Eye (tissue), 1 donor: Measurements from ENCODE around the gene TRABD2A.

Source experiments
- DNase-seq: peaks from one replicate; pipeline ENCODE4 v3.0.0-alpha.2; 2015

Gene TRABD2A

DNA sequence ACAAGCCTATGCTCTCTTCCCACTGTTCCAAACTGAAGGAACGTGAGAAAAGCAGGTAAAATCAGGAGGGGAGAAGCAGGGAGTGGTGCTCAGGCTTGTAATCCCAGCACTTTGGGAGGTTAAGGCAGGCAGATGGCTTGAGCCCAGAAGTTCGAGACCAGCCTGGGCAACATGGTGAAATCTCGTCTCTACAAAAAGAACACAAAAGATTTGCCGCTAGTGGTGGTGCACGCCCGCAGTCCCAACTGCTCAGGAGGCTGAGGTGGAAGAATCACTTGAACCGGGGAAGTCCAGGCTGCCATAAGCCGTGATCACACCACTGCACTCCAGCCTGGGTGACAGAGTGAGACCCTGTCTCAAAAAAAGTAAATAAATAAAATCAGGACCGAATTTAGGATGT, 23.3 kb upstream of the TRABD2A start:
- DNase-seq: no peak

DNA sequence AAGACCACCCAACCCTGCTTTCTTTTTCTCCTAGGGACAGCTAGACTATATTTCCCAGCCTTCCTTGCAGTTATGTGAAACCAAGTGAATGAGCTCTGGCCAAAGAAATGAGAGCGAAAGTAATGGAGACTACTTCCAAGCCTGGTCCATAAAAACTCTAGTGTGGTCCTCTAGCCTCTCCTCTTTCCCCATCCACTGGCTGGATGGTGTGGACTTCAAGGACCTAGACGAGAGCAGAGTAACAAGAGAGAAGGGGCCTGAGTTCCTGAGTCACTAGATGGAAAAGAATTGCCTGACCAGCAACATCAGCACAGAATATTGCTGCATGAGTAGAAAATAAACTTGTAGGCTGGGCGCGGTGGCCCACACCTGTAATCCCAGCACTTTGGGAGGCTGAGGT, 21.6 kb upstream of the TRABD2A start:
- DNase-seq: no peak

DNA sequence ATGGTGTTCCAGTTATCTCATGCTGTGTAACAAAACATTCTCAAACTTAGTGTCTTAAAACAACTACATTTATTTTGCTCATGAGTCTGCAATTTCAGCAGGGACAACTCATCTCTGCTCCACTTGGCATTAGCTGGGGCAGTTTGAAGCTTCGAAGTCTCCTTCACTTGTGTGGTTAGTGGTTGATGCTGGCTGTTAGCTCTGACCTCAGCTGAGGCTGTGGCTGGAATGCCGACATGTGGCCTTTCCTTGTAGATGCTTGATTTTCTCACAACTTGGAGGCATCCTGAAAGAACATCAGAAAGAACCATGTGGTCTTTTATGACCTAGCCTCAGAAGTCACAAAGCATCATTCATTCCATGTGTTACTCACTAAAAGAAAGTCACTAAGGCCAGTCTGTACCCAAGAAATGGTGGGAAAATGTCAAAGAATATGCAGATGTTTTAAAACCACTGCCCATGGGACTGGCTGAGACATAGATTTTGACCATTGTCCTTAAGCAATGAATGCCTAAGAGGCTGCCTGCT, 20.8 kb upstream of the TRABD2A start:
- no peak for DNase-seq

DNA sequence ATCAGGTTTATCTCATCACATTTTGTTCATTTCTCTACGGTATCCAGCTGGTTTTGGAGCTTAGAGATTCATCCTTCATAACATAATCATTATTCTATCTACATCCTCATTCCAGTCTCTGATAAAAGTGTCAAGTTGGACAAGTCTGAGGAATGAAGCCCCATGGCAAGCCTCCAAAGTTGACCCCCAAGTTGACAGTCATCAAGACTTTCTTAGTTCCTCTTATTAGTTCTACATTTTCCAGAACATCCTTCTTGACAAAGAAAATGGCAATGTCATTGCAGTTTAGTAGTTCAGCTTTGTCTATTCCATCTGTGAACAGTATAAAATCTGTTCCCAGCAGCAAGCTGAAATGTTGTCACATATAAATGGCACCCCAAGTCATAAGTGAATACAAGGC, 20.1 kb upstream of the TRABD2A start:
- DNase-seq: no peak

DNA sequence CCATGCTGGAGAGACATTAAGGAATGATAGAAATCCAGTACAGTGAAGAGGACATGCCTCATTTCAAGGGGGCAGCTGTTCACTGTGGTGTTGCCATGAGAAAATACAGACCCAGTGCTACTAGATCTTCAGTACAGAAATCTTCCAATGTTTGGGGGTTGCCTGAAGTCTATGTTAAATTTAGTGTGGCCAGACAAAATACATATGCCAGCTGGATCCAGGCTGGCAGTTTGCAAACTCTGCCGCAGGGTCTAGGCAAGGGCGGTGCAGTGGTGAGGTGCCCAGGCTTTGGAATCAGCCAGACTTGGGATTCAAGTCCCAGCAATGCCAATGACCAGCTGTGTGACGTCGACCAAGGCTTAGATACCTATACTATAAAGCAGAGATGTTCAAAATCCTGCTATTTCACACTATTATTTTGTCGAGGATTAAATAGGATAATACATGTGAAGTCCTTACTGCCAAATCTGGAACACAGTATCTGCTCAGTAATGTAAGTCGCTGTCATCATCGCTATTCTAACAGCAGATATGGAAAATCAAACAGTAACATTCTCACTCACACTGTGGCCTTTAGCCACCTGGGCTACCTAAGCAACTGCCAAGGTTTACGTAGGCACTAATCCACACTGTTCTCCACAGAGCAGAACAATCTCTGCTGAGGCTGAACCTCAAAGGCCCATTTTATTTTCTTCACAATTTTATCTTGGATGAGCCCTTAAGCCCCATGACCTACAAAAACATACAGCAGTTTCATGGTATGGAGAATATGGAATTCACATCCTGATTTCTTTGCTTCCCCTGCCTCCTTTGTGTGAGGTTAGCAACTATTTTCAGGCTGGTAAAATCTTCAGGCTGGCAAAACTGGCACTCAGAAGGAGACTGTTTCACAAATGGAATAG, 18.7 kb upstream of the TRABD2A start:
- no peak for DNase-seq

DNA sequence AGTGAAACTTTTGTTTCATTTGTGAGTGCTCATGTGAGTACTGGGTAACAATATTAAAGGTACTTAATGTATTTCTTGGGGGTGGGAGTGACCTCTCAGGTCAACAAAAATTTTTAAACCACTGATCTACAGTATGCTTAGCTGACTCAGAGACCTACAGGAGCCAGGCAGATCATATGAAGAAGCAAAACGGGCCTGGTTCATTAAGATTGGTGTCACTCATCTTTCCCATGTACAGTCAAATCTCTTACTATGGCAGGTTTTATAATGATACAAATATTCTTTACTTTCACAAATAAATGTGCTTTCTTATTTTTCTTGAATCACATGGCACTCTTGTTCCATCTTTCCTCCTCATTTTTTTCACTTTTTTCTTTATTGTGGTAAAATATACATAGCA, 16.9 kb upstream of the TRABD2A start:
- no peak for DNase-seq

DNA sequence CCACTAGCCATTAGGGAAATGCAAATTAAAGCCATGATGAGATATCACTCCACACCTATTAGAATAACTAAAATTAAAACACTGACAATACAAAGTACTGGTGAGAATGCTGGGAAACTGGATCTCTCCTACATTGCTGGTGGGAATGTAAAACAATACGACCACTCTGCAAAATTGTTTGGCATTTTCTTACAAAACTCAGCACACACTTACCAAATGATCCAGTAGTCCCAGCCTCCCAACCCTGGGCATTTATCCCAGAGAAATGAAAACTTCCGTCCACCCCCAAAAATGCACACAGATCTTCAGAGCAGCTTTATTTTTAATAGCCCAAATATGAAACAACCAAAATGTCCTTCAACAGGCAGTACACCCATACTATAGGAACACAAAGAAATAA, 15.7 kb upstream of the TRABD2A start:
- DNase-seq: no peak

DNA sequence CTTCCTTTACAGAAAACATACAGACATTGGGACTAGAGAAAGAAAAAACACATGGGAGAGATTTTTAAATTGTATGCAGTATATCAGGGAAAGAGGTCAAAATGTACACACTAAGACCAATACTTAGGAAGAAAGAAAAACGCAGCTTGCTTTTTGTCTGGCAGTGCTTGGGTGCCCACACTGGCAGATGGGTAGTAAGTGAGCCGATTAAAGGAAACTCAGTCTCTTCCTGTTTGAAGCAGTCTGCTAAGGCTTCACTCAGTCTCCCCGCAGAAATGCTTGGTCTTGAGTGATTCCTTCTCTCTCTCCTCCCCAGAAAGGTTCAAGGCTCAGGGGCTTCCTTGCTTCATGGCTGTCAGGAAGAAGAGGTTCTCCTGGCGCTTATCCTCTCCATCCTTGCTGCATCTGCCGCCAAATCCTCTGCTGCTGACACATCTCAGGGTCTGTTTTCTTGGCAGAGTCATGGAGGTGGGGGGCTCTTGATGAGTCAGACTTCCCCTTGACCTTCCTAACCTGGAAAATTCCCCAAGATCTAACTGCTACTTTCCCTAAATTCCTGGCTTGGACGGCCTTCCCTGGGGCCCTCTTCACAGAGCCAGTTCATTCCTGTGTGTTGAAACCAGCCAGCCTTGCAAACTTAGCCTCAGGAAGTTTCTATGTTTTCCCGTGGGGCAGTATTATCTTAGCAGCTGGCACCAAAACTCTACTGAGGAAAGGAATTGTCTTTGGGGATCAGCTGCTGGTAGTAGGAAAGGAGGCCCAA, 14.1 kb upstream of the TRABD2A start:
- no peak for DNase-seq

DNA sequence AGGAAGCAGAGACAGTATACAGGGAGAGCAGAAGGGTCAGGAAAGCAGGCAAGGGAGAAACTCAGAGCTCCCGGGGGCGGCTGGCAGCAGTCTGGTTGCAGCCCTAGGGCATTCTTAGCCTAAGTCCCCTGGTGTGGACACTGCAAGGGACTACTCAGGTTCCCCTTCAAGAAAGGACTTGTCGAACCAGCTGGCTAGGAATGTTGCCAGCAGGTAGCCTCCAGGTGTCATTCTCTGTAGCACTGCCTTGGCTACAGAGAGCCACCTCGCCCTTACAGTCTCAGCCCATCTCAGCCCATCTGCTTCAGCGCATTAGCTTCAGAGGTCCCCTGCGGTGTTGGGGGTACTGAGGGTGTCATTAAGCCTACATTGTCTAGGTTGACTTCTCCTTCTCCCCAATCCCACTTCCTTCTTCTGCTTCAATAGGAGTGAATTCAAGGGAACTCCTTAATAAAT, 13.3 kb upstream of the TRABD2A start:
- no peak for DNase-seq

DNA sequence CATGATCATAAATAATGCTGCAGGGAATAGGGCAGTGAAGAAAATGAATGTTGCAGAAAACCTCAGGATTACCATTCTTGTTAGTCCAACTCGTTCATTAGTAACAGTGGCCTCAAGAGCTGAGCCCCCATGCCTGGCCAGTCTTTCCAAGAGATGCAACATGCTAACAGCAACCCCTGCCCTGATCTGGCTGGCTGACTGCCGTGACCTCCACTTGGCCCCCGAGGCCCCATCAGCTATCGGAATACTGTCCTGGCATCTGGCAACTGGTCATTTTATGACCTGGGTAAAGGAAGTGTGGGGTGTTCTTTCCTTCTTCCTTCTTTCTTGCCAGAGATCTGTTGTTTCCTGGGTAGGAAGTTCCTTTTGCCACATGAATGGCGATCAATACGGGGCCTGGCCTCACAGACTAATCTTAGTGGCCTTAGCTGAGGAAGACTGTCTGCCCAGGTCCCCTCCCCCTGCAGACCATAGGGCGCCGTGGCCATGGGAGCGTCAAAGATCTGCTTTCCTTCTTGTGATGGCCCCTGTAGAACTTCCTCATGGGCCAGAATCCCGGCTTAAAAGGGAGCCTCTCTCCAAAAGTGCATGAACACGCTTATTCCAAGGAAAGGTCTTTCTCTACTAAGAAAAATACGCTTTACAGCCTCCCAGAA, 10.6 kb upstream of the TRABD2A start:
- no peak for DNase-seq

DNA sequence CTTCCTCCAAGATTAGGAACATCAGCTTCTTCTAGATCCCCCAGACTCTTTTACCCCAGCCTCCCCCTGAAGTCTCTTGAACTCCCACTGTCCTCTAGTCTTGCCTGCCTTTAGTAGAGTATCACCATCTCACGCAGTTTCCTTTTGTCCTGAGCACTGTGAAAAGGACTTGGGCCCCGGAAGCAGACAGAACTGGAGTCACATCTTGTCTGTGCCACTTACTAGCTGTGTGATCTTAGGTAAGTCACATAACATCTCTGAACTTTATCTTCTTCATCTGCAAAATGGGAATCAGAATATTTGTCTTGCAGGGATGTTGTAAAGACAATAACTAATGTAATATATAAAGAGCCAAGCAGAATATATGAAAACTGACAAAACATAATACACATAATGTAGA, 8.4 kb upstream of the TRABD2A start:
- DNase-seq: no peak

DNA sequence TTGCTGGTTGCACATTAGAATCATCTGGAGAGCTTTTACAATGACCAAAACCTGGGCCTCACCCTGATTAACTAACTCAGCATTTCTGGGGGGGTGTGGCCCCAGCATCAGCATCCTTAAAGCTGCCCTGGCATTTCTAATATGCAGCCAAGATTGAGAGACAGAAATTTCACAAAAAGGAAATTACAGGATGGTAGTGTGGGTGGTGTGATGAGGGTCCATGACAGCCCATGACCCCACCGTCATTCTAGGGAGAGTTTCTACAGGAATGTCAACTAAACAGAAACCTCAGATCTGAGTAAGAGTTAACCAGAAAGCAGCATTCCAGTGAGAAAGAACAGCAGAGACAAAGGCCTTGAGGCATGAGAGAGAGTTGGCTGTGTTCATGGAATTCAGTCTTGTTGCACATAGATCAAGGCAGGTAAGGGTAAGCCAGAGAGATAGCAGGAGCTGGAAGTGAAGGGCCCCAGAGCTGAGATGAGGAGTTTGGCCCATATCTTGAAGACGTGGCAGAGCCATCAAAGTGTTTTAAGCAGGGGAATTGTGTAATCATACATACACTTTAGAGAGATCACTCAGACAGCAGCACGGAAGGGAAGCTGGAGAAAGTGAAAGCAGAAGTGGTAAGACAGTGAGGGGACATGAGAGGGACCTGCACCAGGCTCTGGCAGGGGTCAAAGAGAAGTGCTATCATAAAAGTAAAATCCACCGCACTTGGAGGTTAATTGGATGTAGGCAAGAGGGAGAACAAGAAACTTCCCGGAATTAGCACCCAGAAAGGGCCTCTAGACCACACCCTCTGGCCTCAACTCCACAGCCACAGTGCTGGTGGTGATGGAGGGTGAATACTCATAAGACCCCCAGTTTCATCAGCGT, 7.8 kb upstream of the TRABD2A start:
- no peak for DNase-seq

DNA sequence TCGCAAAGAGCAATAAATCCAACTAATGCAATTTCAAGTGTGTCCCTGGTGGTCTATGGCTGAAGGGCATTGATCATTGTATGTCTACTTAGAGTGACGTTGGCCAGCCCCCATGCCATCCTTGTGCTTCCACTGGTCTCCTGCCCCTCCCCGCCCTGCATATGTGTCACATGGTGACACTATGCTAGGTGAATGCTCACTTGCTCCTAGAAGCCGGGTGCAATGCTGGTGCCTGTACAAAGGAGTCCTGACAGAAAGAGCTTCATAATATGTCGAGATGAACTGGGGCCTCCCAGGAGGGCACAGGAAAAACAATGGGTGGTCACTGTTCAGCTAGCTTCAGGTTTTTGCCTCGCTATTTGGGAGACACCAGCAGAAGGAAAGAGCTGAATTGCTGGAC, 5.9 kb upstream of the TRABD2A start:
- no peak for DNase-seq

DNA sequence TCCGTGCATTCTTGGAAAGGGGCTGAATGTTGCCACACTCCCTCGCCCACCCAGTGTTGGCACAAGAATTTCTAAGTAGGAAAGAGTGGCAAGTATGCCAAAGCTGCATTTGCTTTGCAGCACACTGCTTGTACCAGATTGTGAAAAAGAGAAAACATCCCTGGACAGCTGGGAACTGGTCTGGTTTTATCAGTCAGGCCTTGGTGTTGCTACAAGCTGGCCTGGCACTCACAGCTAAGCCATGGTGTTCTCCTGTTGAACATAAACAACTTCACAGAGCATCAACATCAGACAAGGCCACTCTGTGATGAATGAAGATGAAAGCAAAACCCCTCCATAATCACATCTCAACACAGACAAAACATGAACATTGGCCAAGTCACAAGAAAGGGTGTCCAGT, 4.2 kb upstream of the TRABD2A start:
- DNase-seq: no peak

DNA sequence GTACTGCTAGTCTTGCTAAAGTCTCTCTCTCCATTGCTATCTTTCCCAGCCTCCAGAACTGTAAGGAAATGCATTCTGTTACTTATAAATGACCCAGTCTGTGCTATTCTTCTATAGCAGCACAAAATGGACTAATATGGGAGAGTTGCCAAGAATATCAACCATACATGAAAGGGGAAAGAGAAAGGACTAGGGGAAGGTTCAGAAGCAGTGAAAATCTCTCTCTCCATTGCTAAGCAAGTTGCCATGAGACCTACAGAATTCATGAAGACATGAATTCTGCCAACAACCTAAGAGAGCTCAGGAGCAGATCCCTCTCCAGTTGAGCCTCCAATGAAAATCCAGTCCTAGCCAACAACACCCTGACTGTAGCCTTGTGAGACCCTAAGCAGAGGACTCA, 3.6 kb upstream of the TRABD2A start:
- DNase-seq: no peak

DNA sequence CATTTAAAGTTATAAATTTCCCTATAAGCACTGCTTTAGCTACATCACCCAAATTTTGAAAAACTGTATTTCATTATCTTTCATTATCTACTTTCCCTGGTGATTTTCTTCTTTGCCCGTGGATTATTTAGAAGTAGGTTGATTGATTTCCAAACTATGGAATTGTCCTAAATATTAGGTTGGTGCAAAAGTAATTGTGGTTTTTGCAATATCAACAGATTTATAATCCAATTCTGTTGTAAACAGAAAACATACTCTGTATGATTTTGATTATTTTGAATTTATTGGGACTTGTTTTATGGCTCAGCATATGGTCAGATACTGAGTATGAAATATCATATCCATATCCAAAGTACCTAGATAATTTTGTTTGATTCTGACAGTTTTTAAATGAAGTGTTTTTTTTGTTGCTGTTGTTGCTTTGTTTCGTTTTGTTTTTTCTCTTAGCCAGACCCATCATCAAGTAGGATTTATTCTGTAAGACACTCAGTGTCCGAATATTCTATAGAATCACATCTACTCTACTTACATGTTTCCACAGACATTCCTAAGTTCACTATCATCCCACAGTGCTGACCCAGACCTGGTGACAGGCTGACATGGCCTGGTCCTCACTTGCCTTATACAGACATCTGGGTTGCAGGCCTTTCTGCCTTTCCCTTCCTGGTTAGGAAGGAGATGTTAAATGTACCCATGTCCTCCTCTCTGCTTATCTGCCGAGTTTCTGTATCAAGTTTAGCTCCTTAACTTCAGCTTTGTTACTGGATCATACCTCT, 2.1 kb upstream of the TRABD2A start:
- no peak for DNase-seq

DNA sequence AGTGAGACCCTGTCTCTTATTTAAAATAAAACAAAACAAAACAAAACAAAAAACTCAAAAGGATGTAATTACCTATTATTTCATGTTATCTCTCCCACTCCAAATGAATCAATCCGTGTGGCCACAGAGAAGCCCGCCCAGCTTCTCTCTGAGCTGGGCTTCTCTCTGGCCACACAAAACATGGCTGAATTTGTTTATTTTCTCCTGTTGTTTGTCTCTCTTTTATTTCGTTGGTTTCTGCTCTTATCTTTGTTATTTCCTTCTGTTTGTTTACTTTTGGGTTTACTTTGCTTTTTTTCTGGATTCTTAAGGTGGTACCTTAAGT, 1.5 kb upstream of the TRABD2A start:
- DNase-seq: no peak

DNA sequence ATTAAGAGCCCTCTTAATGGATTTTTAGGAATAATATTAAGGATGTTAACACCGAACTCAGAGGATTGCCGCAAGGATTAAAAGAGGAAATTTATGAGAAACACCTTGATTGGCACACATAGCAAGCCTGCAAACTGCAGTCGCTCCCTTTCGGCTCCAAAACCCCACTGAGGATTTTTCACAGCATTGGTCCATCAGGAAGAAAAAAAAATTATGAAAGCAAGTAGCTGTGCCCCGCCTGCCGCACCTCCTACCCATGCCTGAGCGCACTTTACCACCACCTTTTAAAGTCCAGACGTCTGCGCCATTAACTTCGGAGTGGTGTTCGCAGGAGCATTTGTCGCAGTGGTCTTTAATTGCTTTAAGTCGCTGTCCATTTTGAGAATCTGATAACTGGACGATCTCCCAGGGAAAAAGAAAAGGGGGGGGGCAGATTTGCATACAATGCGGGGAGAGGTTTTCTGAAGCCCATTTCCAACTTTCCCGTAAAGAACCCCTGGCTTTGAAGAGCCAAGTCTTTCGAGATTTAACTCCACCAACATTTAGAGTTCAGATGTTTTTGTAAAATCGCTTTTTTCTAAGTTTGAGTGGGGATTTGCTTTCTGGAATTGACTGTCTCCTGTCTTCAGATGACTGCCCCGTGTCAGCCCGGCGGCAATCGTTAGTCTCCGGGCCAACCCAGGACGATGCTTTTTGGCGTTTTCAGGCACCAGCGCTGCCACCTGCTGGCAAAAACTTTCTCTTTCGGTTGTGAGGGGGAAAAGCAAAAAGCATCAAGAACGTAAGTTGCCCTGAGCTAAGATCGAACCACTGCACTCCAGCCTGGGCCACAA, 913 bp upstream of the TRABD2A start:
- DNase-seq: peak; percentile 92

DNA sequence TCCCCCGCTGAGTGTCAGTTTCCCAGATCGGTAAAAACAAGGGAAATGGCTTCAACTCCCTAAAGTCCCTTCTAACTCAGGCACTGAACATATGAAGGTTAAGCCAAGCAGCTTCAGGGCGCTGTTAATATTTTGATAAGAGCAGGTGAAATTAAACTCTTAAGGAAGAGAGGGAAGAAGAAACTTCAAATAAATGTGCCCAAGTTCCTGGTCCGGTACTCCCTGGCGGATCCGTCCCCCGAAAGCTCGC, 564 bp downstream of the TRABD2A start:
- peak; percentile 47 for DNase-seq

DNA sequence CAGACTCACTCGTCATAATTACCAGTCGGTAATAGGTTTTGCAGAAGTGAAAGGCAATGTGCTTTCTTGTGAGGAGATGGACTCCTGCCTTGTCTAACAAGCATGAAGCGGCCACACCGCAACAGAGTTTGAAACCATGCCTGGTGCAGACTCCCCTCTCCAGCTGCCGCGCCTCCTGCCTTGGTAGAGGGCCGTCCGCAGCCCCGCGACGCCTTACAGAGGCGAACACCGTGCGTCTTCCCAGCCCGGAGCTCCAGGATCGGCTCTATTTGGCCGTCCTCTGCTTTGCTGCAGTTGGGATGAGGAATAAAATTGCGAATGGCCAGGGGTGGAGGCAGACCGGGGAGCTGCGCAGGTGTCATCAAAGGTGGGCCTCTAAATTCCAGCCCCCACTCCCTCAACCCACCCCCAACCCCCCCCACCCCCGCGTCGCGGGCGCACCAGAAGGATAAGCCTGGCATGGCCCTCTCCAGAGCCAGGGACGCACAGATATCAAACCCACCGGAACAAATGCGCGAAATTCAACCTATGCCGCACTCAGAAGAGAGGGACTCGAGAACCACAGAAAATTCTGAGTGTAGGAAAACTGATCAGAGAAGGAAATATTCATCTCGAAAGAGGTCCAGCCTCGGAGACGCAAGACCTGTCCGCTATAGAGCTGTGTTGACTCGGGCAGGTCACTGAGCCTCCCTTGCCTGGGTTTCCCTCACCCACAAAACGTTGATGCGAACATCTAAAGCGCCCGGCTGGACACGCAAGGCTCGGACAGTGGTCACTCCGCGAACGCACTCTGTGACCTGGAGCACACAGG, 1.1 kb downstream of the TRABD2A start:
- DNase-seq: peak; percentile 28
